Ramos (cell line): Measurements from ENCODE around the gene LIPT2.

Source experiments
- in situ Hi-C: fragments of 300-500 bp; cut with MboI; formaldehyde crosslinking; loops from one replicate; pipeline ENCODE4 v1.14.3; 2022; ENCODE audit warnings: low sequenced_read_pairs; ENCODE audit not compliant: unreplicated experiment

LIPT2 gene

DNA sequence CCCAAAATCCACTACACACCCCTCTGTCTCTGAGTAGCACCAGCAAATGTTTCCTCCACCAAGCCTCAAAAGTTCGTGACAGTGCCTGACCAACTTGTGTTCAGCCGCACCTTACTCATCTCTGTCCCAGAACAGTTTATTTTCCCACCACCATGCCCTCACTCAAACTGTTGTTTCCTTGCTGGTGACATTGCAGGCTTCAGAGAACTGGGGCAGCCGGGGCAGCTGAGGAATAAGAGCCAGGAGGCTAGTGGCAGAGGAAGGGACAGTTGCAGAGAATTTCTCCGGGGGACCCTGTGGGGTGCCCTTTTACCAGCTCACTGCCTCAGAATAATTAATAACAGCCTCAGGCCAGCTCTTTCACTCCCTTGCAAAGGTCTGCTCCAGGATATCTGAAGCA lies 25.5 kb downstream of the LIPT2 start:
- in situ Hi-C loops, result no loop called here

DNA sequence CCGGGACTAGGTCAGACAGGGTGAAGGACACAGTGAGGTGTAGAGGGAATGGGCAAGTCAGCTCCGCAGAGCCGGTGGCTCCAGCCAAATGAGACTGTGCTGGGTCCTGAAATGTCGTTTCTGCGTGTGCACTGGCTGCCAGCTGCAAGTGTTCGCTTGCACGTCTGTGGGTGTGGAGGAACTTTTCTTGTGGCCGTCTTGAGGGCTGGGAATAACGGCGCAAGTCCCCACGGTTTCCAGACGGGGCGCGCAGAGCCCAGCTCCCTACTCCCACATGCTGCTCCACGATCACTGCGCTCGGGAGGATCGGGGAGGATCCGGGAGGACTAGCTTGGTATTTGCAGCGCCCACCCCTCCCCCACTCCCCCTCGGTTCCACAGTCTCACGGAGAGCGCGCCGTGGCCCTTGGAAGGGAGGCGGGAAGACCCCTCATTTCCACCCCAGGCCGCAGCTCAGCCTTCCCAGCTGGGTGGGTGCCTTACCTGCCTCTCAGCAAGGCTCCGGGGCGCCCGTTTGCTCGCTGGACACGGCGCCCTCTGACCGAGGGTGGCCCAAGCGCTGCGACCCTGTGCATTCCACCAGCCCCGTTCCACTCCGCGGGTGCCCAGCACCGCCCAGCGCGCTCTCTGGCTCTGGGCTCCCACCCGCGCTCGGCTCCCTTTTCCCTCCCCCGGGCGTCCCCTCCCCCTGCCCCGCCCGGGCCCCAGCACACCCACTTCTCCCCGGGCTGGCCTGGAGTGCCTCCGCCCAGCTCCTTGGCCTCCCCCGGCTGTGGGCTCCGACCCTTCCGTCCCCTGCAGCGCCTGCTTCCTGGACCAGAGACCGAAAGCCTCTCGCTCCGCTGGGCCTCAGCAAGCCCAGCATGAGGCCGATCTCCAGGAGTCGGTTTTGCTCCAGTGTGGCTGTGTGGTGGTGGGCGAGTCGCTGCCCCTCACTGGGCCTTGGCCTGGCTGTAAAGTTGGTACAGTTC lies 26.3 kb downstream of the LIPT2 start, which contains the start of gene KCNE3:
Gene KCNE3, minus strand, starts transcription at position 634 of the 970 bp plus-strand sequence. CDS start 9,986 bp downstream, outside the sequence.
- in situ Hi-C loops, result no loop called here

DNA sequence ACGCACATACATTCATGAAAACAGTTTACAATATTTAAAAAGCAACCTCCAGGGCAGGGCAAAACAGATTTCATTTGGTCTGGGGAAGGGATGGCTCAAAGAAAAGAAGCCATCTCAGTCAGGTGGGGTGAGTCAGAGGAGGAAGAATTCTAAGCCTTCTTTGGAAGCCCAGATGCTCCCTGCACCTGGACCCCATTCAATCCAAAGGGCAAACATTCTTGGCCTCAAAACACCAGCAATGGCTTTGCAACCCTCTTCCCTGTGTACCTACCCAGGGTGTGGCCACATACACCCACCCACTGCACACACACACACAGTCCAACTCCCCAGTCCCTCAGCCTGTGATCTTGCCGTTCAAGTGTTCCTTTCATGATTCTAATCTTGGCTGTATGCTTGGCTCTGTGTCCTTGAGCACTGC lies 28.2 kb downstream of the LIPT2 start:
- in situ Hi-C loops, result no loop called here

DNA sequence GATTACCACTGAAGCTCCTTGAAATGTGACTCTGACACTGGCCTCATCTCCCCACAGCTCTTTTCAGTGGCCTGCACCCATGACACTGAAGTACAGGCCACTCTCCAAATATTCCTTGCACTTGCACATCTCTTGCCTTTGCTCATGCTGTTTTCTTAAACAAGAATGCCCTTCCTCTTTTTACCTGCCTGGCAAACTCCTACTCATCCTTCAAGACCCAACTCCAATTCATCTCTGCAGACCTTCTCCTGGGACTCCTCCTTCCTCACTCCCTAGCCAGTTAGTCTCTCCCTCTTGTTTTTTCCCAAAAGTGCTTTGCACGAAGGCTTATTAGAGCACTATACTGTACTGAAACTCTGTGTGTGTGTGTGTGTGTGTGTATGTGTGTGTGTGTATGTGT lies 28.8 kb downstream of the LIPT2 start:
- in situ Hi-C loops, result no loop called here

DNA sequence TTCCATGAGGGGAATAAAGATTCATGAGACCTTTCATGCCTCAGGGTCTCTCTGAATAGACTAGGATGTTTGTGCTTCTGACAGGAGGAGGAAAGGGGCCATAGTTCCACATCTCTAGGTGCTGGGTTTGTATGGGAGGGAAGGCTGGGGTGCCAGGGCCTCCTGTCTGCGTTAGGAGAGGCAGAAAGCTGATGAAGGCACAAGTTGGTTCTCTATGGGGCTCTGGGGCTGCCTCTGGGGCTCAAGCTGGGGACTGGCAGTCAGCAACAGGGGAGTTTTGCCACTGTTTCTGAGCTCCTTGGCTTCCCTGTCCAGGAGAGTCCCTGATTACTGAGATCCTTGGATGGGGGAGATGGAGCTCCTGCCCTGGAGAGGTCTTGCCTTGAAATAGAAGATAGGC lies 30.3 kb downstream of the LIPT2 start:
- in situ Hi-C loops, result no loop called here

DNA sequence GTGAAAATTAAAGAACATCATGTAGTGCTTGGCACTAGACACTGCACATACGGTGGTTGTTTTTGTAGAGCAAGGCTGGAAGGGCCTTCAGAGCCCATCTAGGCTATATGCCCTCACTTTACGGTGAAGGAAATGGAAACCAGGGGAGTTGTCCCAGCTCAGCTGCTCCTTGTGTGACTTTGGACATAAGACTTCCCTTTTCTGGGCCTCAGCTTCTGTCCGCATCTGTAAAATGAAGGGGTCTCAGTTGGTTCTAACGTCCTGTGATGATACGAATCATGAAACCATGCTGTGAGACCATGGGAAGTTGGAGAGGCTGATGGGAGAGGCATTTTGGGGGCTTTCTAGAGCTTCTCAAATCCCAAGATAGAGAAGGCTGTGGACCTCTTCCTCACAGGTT lies 30.9 kb downstream of the LIPT2 start:
- in situ Hi-C loops, result no loop called here

DNA sequence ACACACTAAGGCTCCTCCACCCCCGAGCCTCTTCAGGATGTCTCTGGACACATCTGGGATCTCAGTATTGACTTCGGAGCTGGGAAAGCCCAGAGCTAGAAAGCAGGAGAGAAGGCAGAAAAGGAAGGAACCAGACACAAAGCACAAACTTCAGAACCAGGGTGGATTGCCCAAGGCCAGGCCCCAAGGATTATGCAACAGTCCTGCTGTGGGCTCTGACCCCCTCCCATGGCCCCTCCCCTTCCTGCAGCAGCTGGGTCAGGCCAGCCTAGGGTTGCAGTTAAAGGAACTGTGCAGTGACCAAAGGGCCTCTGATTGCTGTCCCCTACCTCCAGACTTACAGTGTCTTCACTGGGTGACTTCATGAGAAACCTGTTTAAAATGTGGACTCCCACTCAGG lies 31.5 kb downstream of the LIPT2 start:
- in situ Hi-C loops, result no loop called here

DNA sequence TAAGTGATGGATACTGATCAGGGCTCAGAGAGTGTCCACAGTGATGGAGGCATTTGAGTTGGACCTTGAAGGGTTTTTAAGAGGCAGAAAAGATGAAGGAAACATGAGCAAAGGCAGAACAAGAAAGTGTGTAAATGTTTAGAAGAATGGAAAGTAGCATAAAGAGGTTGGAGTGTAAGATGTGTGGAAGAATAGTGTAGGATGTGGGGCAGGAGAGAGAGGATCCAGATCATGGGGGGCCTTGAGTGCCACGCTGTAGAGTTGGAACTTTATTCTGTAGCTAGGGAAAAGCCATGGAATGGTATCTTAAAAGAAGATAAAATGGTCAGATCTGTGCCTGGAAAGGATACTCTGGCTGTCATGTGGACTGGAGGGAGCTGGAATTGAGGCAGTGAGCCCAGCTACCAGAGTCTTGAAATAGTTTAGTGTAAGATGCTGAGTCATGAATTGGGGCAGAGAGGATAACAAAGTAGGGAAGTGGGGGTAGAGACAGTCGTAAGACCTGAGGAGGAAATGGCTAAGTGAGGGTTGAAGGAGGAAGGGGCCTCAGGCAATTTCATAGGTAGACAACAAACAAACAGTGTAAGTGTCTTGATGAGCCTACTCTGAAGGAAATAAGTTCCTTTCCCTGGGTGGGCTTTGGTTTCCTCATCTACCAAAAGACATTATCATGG lies 32.9 kb downstream of the LIPT2 start:
- in situ Hi-C loops, result no loop called here

DNA sequence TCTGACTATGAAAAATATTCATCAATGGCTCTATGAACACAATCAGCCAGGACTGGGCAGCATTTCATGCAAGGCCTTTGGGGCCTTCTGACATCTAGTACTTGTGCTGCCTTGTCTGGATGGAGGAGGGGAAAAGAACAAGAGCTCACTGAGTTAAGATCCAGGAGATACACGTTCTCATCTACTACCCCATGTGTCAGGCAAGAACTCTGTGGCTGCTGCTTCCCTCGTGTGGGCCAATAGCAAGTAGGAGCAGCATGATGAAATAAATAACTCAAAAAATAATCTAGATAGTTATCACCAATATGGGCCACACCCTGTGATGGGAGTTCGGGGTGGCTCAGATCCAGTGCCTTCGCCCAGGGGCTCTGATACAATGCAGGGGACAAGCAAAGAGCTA lies 33.5 kb downstream of the LIPT2 start:
- in situ Hi-C loops, result no loop called here

DNA sequence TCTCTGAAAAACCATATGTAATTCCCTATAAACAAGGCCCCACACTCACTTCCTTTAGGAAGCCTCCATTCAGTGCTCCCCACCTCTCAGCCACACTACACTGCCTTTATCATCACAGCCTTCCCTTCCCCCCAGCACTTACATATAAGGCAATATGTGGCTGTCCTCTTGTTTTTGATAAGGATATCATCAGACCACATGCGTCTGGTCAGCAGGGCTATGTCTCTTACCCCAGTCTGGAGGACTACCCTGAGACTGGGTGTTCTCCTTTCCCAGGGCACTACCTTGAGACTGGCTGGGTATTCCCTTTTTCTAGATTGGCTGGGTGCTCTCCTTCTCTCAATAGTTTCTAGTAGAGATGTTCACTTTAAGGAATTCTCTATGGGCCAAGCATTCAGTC lies 33.9 kb downstream of the LIPT2 start:
- in situ Hi-C loops, result loop anchor here (10.0 kb wide), 1 partner anchor 115 kb away; no protein-coding TSS in a partner anchor

DNA sequence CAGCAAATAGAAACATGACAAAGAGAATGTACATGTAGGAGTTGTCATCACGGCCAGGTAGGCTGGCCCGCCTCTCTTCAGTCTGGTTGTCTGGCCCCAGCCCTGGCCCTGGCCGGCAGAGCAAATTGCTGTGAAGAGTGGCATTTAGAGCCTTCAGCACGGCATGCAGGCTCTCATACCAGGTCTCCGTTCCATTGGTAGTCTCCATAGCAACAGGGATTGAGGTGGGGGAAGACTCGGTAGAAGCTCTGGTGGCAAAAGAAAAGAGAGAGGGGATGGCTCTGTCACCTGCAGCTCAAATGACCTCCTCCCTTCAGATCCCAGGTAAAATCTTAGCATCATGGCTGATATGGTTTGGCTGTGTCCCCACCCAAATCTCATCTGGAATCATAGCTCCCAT lies 36.2 kb downstream of the LIPT2 start:
- in situ Hi-C loops, result loop anchor here (10.0 kb wide), 1 partner anchor 117 kb away; no protein-coding TSS in a partner anchor

DNA sequence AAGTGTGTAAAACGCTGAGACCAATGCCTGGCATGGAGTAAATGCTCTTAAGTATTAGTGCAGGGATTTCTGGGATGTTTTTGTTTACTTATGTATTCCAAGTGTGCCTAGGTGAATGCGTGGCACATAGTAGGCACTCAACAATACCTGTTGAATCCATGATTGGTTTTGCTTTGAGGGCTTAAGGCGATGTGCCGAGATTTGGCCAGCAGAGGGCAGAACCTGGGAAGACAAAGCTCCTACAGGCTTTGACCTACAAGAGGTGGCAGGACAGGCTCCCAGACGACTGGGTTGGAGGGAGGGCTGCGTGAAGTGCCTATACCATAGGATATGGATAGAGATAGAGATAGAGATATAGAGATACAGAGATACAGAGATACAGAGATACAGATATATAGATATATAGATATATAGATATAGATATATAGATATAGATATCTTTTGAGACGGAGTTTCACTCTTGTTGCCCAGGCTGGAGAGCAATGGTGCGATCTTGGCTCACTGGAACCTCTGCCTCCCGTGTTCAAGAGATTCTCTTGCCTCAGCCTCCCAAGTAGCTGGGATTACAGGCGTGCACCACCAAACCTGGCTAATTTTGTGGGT lies 40.0 kb downstream of the LIPT2 start:
- in situ Hi-C loops, result loop anchor here (10.0 kb wide), 1 partner anchor 121 kb away; no protein-coding TSS in a partner anchor

DNA sequence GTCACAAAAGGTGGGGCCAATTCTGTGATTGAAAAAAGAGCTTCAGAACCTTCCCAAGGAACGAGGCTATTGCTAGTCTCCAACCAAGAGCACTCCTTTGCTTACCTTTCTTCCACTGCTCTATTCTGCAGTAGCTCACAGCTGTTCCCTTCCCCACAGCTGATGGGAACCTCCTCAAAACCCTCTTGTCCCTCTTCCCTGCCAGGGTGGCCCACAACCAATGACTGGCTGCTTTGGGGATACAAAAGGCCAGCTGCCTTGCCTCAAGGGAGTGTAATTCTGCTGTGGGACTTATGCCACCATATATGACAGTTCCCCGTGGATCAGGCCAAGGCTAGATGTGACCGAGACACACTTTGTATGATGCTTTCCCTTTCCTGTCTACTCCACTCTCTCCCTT lies 41.2 kb downstream of the LIPT2 start:
- in situ Hi-C loops, result loop anchor here (10.0 kb wide), 1 partner anchor 122 kb away; no protein-coding TSS in a partner anchor

DNA sequence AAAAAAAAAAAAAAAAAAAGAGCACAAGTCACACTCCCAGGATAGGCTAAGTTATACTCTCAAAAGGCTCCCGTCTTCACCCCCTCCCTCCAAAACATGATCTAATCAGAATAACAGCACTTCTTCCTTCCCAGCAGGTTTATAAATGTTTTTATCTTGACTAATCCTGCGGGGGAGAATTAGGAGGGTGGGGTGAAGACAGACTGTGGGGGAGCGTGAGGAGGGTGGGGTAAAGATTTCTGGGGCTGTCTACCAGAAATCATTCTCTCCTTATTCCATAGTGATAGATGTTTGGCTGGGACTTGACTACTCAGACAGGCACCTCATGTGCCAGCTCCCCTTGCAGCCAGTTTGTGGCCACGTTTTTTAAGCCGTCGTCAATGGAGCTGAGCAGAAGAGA lies 43.2 kb downstream of the LIPT2 start:
- in situ Hi-C loops, result loop anchor here (10.0 kb wide), 1 partner anchor 124 kb away; no protein-coding TSS in a partner anchor

DNA sequence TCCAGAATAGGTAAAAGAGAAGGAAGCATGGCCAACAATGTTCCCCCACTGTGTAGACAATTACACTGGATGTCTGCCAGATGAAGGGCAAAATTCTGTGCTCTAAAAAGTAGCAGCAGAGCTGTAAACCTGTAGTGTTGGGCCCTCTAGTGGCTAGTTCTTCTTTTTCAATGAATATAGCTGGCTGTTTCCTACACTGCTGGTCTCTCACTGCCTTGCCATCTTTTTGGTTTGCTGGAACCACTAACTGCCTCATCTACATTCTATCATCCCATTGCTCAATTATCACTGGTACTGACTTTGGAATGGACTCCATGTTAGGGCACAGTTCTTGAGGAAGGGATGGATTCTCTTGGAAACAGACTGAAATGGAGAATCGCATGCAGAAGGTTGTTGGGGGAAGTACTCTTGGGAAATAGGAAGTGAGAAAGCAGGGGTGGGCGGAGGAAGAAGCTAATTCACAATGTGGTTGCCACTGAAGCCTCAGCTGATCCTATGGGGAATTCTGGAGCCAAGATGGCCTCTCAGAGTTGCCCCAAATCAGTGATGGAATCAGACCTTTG lies 44.1 kb downstream of the LIPT2 start:
- in situ Hi-C loops, result loop anchor here (5.0 to 10.0 kb wide), 2 partner anchors 195 to 482 kb away; no protein-coding TSS in a partner anchor

DNA sequence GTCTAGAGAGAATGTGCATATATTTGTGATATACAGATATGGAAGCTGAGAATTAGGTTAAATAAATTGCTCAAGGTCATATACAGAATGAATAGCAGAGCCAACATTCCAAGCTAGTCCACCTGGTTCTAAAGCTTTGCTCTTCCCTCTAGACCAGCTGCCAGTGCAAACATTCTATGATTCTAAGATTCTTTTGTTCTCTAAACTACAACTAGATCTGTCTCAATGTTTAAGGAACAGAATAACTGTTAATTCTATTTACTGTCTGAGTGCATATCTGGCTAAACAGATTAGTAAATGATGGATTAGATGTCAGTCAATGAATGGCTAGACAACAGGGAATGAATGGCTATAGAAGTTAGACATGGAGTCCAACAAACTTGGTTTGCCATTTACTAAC lies 45.8 kb downstream of the LIPT2 start:
- in situ Hi-C loops, result loop anchor here (5.0 to 10.0 kb wide), 2 partner anchors 193 to 480 kb away; no protein-coding TSS in a partner anchor

DNA sequence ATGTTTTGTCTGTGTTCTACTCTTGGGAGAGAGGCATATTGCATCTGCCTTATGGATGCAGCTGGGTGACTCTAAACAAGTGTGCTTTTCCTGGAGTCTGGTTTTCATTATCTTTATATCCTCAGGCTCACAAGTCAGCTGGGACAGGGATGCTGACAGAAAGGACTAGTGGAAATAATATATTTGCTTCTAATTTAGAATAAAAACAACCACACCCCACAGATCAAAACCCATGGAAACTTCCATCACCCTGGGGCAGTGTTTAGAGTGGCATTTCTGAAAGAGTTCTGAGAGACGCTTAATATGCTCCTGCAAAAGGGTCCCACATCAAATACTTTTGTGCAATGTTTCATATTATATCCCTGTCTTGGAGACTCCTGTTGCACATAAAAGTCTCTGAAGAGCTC lies 47.0 kb downstream of the LIPT2 start:
- in situ Hi-C loops, result loop anchor here (5.0 to 10.0 kb wide), 2 partner anchors 192 to 479 kb away; no protein-coding TSS in a partner anchor

DNA sequence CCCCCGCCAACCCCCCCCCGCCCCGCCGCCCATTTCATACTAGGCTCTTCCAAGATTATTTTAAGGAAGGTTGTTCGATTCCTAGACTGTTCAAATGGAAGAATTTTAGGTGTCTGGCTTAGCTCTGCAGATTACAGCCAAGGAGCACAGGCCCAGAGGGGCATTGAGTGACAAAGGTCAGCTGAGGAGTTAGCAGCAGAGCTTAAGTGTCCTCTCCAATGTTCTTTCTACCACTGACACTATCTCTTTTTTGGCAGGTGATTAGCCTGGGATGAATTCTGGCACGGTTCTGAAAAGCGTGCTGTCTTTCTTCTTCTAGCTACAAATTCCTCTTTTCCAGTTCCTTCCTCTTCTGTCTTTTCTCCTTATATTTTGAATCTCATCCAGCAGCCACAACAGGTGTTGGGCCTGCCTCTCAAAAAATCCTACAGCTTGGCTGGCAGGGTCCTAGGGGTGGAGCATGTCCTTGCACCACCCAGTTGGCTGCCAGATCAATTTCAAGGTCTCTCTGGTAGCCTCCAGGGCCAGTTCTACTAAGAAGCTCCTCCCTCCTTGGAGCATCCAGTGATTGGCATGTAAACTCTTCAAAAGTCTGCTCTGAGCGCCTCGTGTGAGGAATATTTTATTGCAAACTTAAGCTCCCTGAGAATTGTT lies 49.2 kb downstream of the LIPT2 start:
- in situ Hi-C loops, result loop anchor here (10.0 kb wide), 1 partner anchor 189 kb away; no protein-coding TSS in a partner anchor

DNA sequence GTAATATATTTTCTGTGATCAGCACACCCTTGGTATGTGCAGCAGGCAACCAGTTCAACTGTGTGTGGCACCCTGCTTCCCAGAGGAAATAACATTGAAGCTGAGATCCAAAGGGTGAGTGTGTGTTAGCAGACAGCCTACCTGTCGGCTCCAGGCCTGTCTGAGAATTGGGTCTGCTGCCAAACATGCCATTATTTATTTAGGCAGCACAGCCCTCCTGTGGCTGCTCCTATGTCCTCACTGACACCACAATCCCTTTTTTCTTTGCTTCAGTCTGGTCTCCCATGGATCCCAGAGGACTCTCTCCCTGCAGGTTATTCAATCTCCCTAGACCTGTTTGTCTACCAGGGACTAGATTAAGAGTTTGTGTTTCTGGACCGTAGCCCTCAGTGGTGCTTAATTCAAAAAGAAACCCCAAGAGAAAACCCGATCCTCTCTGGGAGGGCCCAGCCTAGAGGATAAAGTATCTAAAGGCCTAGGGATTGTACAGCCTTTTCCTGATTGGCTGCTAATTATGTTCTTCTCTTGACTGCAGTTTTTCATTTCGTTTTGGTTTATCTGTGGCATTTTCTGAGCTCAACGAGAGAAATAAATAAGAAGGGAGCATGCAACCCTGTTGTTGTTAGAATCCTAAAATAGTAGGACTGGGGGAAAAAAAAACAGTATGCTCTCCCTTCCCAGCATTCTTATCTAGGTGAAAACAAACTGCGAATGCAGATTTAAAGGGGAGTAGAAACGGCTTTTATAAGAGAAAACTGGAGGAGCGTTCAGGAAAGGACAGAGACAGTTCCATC lies 50.3 kb downstream of the LIPT2 start:
- in situ Hi-C loops, result loop anchor here (10.0 kb wide), 1 partner anchor 188 kb away; no protein-coding TSS in a partner anchor
